KG1 (cell line): ENCODE data around the gene TEX48.

Source experiments
- DNase-seq: peaks from one replicate; lab custom pipeline; 2025; lab: John Stamatoyannopoulos, UW

The TEX48 gene, protein sequence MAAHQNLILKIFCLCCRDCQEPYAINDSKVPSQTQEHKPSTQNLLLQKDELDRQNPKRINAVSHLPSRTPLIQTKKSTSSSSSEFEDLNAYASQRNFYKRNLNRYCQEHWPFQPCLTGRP

DNA sequence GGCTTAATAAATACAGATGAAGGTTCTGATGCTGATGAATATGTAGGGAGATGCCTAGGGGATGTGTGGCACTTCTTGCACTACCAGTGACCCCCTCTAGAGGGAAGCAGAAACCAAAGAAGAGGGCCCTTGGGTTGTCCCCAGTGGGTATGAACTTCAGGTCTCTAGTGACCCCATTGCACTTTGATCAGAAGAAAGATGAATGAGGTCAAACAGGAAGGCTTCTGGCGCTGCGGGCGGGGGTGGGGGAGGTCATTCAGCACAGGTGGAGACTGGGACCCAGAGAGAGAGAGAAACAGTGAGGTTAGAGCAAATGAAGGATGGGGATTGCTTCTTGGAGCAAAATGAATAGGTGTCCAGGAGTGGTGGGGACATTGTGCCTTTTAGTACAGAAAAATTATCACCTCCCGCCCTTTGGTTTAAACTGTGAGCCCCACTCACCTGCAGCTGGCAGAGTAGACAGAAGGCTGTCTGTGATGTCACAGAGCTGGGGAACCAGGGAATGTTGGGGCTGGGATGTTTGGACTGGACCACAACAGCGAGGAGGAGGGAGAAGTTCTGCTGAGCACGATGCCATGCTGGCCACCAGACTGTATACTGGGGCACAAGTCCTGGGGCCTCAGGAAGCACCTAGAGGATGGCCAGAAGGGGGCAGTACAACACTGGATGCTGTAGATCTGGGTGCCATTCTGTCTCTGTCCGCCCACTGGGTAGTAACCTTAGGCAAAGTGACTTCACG lies at the start of gene TEX48:
Gene TEX48 (minus strand): TSS at position 599 of the 739 bp plus-strand sequence. CDS start 10,469 bp downstream, outside the sequence.
- DNase-seq = peak; percentile 24

DNA sequence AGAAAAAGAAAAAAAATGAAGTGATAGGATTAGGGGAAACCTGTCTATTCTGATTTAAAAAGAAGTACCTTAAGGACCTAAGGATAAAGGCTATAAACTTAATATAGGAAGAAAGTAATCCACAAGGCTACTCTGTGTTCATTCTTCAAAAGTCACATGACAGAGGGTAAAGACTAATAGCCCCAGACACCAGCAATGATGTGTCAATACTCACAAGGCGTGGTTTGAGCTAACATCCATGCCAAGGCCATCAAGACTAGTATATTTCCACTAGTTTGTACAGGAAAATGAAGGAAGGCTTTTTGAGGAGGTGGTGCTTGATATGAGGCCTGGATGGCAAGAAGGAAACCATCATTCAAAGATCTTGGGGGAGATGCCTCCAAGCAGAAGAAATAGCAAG lies 49.7 kb upstream of the TEX48 start:
- no peak for DNase-seq

DNA sequence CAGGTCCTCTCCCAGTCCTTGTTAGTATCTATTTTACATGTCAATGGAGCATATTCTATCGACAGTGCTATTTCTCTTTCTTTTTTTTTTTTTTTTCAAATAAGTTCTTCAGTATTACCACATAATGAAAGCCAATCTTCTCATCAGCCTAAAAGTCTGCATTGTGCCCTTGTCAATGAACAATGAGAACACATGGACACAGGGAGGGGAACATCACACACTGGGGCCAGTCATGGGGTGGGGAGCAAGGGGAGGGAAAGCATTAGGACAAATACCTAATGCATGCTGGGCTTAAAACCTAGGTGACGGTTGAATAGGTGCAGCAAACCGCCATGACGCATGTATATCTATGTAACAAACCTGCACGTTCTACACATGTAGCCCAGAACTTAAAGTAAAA lies 47.7 kb upstream of the TEX48 start:
- no peak for DNase-seq

DNA sequence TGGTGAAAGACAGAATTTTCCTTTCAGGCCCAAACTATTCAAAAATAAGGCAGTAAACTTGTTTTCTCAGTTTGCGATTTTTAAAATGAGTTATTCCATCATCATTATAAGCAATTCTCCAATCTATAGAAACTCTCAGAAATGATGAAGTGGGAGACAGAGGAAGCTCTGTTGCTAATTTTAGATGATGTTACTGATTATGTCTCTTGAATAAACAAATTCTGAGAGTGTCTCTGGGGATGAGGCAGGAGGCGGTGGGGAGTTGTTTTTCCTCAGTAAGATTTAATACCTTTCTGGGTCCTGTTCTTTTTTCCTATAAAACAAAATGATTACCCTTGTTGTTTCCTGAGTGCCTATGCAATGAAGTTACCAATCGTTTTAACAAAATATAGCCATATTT lies 43.9 kb upstream of the TEX48 start:
- no peak for DNase-seq

DNA sequence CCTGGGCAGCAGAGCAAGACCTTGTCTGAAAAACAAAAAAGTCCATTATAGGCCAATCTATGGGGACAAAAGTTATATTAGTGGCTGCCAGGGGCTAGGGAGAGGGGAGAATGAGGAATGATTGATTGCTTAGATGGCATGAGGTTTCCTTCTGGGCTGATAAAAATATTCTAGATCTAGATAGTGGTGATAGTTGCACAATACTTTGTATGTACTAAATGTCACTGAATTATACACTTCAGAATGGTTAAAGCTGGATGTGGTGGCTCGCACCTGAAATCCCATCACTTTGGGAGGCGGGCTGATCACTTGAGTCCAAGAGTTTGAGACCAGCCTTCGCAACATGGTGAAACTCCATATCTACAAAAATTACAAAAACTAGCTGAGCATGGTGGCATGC lies 42.8 kb upstream of the TEX48 start:
- no peak for DNase-seq

DNA sequence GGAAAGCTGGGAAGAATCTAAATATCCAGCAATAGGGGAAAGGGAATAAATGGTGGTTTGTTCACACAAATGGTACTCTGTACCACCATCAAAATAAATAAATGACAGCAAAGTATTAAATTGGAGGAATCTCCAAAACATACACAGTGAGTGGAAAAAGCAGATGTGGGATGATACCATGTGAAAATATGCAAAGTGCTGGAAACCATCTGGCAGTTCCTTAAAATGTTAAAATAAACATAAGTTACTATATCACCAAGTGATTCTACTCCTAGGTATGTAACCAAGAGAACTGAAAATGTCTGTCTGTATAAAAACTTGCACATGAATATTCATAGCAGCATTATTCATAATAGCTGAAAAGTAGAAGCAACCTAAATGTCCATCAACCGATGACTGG lies 41.9 kb upstream of the TEX48 start:
- no peak for DNase-seq

DNA sequence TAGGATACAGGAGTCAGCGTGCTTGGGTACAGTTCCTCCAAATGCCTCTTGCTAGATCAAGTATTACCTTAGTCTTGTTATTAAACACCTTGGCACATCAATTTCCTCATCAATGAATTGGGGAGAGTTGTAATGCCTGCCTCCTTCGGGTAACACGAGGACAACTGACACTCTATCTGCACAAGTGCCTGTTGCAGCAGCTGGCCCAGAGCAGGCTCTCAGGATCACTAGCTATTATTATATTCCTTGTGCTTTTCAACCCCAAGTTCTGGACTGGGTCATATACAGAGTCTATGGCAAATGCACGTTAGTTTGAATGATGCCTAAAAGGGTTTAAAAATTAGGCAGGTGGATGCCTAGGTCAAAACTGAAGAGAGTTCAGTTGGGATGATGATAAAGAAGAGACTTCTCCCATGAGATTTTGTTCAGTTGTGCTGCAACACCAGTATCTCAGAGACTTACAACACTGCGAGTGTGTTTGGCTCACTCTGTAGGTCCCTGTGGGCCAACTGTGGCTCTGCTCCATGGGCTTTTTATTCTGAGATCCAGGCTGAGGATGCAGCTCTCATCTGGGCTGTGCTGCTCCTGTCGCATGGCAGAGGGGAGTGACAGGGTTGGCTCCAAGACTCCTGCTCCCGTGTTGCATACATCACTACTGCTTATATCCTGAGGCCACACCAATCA lies 41.1 kb upstream of the TEX48 start:
- DNase-seq = no peak

DNA sequence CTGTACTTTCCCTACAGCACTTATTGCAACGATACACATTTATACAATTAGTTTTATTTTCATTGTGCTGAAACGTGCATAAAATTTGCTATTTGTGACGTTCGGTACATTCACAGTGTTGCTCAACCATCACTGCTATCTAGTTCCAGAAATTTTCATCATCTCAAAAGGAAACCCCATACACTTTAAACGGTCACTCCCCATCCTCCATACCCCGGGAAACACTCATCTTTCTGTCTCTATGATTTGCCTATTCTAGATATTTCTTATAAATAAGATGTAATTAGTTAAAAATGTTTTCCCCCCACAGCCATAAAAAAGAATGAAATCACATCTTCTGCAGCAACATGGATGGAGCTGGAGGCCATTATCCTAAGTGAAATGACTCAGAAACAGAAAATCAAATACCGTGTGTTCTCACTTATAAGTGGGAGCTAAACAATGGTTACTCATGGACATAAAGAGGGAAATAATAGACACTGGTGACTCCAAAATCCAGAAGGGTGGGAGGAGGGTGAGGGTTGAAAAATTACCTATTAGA lies 40.2 kb upstream of the TEX48 start:
- no peak for DNase-seq

DNA sequence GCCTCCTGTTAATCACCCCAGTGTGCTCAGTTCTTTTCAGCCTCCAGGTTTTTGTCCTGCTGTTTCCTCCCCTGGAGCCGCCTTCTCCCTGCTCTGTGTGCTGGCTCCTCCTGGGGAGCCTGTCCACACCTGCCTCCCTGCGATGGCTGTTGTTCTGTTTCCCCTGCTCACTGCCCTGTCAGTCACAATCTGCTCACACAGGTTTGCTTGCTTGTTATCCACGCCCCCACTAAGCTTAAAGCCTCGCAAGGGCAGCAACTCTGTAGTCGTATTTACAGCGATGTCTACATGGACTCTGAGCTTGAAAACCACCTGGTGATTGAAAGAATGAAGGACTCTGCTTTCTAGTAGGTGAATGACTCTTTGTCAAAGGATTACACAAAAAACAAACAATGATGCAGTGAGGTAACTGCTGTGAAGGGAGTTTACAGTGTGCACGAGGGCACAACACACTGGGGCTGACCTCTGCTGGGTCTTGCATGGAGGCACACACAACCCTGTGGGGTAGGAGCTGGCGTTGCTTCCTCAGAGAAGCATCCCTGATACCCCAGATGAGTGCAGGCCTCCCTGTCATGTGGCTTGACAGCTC lies 39.6 kb upstream of the TEX48 start:
- no peak for DNase-seq

DNA sequence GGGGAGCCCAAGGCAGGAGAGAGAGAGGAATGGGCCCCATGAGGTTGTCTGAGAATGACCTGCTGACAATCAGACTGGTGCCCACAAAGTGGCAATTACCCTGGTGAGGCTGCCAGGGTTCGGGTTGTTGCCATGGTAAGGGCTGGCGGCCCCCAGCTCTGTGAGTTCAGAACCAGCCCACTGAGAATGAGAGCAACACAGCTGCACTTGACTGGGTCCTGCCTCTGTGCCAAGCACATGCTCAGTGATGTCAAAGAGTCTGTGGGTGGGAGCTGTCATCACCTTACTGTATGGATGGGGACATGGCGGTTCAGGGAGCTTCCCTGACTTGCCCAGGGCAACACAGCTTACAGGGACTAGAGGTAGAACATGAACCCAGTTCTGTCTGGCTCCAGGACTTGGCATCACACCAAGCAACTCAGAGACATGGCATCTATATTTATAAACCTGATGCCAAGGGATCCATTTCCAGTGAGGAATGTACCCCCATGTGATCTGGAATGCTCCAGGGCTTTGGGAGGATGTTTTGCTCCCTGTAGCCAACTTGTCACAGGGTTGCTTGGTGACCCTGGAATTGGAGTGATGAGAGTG lies 38.2 kb upstream of the TEX48 start:
- no peak for DNase-seq

DNA sequence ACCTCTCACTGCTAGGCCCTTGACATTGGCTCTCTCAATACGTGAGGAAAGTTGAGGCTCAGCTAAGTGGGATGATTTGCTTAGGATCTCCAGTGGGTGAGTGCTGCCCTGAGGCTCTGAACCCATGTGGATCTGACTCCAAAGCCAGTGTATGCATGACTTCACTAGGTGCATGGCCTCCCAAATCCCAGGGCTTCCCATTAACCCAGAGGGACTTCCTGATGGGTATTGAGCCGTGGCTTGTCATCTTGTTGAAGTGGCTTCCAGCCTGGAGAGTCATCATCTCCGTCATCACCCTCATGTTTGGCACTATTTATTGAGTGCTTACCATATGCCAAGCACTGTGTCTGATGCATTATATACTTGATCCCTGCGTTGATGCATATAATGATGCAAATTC lies 37.3 kb upstream of the TEX48 start:
- no peak for DNase-seq

DNA sequence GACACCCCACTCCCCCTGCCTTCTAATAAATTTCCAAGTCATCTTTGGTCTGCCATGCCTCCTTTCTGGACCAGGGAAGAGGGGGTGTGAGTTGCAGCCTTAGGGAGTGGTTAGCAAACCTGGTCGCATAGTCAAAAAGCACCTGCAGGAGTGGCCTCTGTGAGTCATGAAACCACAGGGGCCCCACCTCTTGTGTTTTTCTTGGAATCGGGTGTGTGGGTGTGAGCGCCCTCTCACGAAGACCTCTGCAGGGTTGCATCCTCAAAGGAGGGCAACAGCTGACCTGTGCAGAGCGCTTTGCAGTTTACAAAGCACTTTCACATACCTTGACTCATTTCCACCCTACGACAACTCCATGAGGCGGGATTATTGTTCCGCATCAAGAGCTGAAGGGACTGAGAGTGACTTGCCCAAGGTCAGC lies 36.8 kb upstream of the TEX48 start:
- no peak for DNase-seq

DNA sequence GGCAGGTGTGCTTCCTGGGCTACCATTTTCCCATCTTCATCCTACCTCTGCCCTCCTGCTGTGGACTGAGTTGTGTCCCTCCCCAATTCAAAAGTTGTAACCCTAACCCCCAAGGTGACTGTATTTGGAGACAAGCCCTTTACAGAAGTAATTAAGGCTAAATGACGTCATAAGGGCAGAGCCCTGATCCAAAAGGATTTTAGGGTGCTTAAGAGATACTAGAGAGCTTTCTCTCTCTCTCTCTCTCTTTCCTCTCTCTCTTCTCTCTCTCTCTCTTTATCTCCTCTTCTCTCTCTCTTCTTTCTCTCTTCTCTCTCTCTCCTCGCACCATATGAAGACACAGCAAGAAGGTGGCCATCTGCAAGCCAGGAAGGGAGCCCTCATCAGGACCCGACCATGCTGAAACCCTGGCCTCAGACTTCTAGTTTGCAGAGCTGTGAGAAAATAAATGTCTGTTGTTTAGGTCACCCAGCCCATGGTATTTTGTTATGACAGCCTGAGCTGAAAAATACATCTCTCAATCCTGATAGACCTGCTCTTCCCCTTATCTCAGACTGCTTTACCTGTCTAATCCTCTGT lies 36.0 kb upstream of the TEX48 start:
- no peak for DNase-seq

DNA sequence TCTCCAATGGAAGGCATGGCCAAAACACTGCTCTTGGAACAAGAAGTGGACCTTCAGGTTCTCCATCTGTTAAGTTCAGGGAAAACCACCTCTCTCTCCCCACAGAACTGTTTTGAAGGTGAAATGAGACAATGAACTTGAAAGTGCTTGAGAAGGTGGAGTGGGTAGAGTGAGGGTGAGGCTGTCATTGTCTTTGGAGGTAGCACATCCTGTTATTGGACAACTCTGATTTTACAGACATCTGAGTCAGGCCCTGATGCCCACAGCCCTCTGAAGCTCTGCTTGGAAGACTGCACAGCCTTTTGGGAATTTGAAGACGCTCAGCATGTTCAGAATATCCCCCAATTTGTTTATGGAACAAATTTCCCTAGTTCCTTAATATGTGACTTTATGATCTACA lies 27.6 kb upstream of the TEX48 start:
- no peak for DNase-seq

DNA sequence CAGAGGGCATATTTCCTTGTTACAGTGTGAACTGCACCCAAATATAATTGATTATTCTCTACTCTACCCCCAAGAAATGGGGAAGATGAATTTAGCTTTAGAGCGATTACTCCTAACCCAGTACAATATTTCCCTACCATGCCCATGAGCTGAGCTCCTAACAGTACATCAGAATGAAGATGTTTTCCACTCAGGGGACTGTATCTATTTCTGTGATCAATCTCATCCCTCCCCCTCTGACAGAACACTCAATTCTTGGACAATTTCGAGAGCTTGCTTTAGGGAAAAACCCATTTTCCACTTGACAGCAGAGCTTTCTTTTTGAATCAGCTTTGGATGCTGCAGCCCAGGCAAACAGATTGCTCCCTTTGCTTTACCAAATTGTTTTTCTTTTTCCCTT lies 24.7 kb upstream of the TEX48 start:
- DNase-seq = no peak

DNA sequence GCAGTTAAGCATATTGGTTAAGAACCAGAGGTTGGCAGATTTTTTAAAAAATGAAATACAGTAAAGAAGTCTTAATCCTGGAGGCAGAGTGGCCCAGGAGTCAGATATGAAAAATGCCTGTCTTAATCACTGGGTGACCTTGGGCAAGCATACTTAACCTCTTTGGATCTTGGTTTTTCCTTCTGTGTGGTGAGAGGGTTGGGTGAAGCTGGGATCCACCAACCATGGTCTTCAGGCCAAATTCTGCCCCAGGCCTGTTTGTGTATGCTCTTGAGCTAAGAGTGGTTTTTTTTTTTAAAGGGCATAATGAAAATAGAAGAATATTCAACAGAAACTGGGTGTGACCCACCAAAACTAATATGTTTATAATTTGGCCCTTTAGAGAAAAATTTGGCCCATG lies 20.0 kb upstream of the TEX48 start:
- no peak for DNase-seq

DNA sequence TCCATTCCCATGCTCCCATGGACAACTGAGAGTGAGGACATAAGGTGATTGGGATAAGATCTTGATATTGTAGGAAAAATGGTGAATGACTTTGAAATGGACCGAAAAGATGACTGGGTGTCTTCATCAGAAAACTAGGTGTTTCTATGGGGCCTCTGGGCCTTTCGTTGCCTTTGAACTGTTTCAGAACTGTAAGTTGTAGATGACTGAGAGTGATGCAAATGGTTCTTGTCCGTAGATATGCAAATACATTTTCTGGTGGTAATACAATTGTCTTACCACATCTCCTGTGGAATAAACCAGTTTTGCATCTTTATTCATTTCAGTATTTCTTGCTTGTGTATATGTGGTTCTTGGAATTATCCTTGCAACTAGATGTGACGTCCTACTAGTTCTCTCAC lies 16.0 kb upstream of the TEX48 start:
- no peak for DNase-seq

DNA sequence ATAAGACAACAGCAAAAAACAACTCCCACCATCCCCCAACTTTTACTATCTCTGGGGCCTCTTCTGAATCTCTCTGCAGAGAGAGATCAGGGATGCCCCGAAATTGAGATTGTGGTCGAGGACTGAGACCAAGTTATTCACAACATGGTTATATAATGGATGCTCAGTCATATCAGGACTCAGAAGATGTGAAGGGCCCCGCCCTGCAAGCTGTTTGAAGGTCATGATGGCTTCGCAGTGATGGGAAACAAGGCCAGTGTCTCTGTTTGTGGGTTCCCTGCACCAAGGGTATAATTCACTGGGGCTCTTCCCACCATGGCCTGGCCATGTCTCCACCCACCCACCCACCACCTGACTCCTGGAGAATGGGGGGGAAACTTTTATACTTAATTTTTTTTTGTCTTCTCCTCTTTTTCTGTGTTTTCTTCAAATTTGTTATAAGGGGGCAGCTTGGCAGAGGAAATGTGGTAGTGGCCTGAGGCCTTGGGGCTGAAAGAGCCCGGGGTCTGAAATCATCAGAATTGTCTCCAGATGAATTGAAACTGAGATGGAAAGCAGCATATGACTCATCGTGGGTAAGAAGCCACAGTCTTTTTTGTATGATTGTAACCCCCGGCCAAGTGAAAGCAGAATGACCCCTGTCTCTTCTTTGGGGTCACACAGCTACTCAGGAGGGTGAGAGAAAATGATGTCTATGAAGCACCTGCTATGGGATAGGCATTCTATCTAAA lies 15.0 kb upstream of the TEX48 start:
- DNase-seq = no peak

DNA sequence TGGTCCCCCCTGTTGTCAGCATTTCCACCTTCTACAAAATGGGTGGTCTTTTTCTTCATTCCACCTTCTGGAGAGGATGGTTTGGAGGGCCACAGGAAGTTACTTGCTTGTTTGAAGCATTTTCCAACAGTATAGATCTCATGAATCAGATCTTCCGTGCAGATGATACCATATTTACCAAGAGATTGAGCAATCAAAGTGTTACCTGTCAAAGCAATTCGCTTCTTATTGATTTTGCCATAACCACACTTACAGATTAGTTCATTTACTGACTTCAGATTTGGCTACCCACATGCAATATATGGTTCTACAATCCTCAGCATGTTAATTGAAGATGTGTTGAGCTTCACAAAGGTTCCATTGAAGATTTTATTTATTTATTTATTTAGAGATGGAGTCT lies 14.0 kb upstream of the TEX48 start:
- DNase-seq = no peak

DNA sequence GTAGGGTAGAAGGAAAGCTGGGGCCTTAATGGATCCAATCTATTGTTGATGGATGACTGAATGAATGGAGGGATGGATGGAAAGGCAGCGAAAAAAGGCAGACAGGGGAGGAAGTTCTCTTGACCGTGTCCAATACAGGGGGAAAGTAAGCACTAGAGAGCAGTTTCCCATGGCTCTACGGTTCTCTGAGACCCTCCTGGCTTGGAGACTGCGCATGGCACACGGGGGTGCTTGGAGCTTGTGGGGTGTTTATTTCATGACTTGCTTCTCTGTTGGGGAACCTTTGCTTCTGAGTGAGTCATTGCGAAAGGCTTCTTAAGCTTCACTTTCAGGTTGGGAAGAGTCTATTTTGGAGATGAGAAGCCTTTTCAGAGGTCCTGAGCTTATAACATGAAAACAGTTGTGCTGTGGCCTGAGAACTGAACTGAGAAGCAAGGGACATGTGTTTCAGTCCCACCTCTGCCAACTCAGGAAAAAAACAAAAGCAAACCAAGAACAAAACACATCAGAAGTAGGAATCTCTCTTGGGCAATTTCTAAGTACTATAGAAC lies 12.8 kb upstream of the TEX48 start:
- no peak for DNase-seq

DNA sequence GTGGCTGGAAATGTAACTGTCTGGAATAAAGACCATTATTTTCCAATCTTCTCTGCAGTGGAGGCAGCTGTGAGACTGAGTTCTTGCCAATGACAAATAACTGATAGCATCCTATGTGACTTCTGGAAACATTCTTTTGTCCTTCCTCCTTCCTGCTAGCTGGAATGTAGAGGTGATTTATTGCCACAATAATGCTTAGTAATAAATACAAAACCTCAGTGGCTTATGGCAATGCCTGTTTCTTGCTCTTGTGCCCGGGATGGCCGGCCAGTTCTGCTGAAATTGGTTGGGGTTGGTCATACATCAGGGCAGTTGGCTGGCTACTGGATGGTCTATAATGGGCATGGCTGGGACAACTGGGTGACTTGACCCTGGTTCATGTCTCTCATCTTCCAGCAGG lies 12.2 kb upstream of the TEX48 start:
- DNase-seq = no peak
